ENCODE results near the gene ZNF570. TPM values are rescaled to one million over a fixed set of nuclear protein-coding genes. Genes with fewer than 3 reads are reported as not detected.

ZNF570 gene
- total RNA-seq, result 1 to 10 TPM; 4.2 to 4.8 TPM

DNA sequence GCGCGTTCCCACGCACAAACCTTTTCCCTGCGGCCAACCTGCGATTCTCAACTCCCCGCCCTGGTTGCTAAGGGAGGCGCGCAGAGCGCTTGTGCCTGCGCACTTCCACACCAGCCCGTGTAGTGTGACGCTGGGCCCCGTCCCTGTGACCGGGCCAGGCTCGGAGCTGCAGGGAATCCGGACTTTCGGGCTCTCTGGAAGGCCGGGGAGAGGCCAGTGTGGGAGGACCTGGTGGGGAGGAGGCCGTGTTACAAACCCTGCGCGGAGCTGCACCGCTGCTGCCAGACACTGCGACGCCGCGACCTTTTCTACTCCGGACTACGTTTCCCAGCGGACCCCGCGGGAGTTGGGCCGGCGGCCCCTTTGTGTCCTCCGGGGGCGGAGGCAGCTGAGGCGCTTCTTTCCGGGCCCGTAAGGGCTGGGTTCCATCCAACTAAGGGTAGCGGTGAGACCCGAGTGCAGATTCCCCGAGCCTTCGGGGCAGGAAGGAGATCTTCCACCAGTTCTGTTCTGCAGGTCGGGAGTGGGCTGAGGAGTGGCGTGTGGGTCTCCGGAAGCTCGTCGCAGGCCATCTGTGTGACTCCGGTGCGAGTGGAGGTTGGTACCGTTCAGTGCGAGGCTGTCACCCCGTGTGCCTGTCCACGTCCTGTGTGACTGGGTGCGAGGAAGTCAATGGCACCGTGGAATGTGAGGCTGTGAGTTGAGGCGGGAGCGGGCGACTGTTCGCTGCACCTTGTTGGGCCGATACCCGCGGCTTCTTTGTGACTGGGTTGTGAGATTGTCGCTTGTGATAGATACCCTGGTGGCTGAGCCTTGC, at the start of gene ZNF570:
Gene ZNF570 (plus strand): TSS at position 396 of the 817 bp plus-strand sequence. CDS start 999 bp downstream, outside the sequence.
- Mint-ChIP-seq H3K4me1 (peaks cover 18% of the 10 kb centered on the region), H3K9me3 (peaks cover 22% of the 10 kb centered on the region), H3K36me3 (peaks cover 40% of the 10 kb centered on the region), H3K4me3 (peak within 1 kb of the TSS; percentile 98), H3K27me3 (no peaks in the 10 kb centered on the region), H3K27ac (peak within 1 kb of the TSS; percentile 96)
- peak; percentile 91 for DNase-seq

DNA sequence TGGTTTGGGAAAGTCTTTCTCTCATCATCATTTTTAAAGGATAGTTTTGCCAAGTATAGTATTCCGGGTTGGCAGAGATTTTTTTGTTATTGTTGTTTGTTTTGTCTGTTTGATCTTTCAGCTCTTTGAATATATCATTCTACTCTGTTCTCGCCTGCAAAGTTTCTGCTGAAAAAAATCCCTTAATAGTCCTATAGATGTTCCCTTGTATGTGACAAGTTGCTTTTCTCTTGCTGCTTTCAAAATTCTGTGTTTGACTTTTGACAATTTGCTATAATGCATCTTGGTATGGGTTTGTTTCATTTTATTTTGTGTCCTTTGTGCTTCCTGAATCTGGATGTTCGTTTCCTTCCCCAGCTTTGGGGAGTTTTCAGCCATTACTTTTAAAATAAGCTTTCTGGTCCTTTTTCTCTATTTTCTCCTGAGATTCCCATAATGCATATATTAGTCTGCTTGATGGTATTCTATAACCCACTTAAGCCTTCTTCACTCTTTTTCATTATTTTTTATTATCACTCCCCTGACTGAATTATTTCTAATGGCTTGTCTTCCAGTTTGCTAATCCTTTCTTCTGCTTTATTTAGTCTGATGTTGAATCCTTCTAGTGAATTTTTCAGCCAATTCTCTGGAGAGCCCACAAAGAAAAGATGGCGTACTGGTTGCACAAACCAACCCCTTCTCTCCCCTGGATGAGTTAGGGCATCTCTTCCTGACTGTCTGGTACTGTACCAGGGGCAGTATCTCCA, 16.5 kb upstream of the ZNF570 start:
- peaks cover 72% of the 10 kb centered on the region for H3K36me3 Mint-ChIP-seq
- peaks cover 67% of the 10 kb centered on the region for H3K9me3 Mint-ChIP-seq
- no peaks in the 10 kb centered on the region for H3K27me3 Mint-ChIP-seq
- H3K27ac Mint-ChIP-seq, result no peak overlapping the region
- no peak for DNase-seq
- no peak overlapping the region for H3K4me3 Mint-ChIP-seq
- H3K4me1 Mint-ChIP-seq, result no peaks in the 10 kb centered on the region

DNA sequence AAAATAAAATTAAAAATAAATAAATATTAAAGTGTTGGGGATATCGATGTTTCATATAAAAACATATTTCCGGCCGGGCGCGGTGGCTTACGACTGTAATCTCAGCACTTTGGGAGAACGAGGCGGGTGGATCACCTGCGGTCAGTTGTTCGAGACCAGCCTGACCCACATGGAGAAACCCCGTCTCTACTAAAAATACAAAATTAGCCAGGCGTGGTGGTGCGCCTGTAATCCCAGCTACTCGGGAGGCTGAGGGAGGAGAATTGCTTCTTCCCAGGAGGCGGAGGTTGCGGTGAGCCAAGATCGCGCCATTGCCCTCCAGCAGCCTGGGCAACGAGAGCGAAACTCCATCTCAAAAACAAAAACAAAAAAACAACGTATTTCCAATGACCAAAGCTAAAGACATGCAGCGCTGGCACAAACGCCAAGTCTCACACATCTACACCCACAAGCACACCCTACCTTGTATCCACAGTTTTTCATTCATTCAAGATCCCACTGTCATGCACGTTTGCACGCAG, 2.8 kb upstream of the ZNF570 start:
- Mint-ChIP-seq H3K27me3 (no peaks in the 10 kb centered on the region), H3K9me3 (peaks cover 22% of the 10 kb centered on the region), H3K36me3 (peaks cover 43% of the 10 kb centered on the region), H3K27ac (peak overlapping the region; percentile 96), H3K4me1 (peaks cover 18% of the 10 kb centered on the region), H3K4me3 (peak overlapping the region; percentile 98)
- no peak for DNase-seq

DNA sequence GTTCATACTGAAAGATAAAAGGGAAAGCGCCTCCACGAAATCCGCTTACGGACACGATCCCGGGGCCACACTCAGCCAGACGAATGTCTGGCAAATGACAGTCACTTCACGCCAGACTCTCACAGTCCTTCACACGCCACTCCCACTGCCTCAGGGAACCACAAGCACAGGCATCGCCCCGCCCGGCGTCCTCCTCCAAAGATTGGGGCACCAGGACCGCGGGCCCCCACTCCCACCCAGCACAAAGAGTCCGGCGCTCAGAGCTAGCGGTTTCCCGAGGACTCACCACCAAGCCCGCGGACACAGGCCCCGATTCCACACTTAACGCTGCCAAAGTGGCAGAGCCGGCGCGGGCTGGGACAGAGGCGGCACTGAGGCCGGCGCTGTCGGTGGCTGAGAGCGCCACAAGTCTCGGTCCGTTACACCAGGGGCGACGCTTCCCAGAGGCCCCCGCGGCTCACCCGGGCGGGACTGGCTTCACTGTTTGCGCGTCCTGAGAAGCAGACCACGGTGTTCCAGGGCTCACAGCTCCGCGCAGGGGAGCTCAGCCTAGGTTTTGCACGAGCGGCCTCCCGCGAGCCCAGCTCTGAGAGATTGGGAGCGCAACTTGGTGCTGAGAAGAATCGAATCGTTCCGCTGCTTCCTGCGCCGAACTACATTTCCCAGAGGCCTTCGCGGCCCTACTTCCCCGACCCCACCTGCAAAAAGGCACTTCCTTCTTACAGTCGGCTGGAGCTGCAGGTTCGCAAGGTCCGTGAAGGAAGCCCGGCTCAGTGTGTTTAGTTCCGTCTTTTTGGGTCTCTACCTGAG, 2.2 kb upstream of the ZNF570 start, which contains the start of gene ZNF569:
Gene ZNF569 (minus strand): TSS at position 647 of the 810 bp plus-strand sequence. CDS start 22,523 bp downstream, outside the sequence.
- H3K4me3 Mint-ChIP-seq, result peak within 1 kb of the TSS; percentile 98
- DNase-seq, result peak; percentile 85
- H3K9me3 Mint-ChIP-seq, result peaks cover 22% of the 10 kb centered on the region
- H3K4me1 Mint-ChIP-seq, result peaks cover 18% of the 10 kb centered on the region
- H3K27ac Mint-ChIP-seq, result peak within 1 kb of the TSS; percentile 96
- H3K27me3 Mint-ChIP-seq, result no peaks in the 10 kb centered on the region
- H3K36me3 Mint-ChIP-seq, result peaks cover 43% of the 10 kb centered on the region

DNA sequence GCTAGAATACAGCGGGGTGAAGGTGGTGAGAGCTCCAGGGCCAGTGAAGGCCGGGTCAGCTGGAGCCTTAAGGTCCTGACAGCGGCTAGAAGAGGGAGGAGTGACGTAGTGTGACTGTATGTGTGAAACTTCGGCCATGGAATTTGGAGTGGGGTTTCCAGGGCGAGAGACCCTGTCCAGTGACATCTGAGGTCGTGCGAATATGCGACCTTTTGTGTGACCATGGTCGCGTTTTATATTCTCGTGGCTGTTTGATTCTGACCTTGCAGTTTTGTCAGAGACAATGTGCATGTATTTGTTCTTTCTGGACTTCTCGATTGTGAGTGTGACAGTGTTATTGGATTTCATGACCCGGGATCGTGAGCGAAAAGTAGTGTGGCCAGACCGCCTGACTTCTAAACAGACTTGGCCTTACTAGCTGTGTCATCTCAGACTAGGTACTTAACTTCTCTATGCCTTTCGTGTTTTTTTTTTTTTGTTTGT, 1.5 kb upstream of the ZNF570 start:
- Mint-ChIP-seq H3K27ac (peak overlapping the region; percentile 96), H3K27me3 (no peaks in the 10 kb centered on the region), H3K4me1 (peaks cover 18% of the 10 kb centered on the region), H3K9me3 (peaks cover 22% of the 10 kb centered on the region), H3K36me3 (peaks cover 43% of the 10 kb centered on the region), H3K4me3 (peak overlapping the region; percentile 98)
- DNase-seq, result no peak

GRCh38 chr19:37470216-37470615, 1.1 kb downstream of the ZNF570 start:
- Mint-ChIP-seq H3K4me3 (peak overlapping the region; percentile 98), H3K27ac (peak overlapping the region; percentile 95), H3K36me3 (peaks cover 39% of the 10 kb centered on the region), H3K27me3 (no peaks in the 10 kb centered on the region), H3K9me3 (peaks cover 15% of the 10 kb centered on the region), H3K4me1 (peaks cover 18% of the 10 kb centered on the region)
- DNase-seq, result no peak

DNA sequence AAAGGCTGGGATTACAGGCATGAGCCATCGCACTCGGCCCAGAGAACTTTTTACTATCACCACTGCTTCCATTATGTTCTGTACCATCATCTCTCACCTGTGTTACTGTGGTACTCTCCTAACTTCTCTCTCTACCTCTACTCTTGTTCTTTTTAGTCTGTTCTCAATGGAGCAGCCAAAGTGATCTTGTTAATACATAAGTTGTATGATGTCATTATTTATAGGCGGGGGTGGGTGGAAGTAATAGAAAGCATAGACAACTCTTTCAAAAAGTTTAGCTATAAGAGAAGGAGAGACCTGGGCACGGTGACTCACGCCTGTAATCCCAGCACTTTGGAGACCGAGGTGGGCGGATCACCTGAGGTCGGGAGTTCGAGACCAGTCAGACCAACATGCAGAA, 3.0 kb downstream of the ZNF570 start:
- Mint-ChIP-seq H3K9me3 (peaks cover 25% of the 10 kb centered on the region), H3K27ac (no peak overlapping the region), H3K4me1 (peaks cover 11% of the 10 kb centered on the region), H3K4me3 (no peak overlapping the region), H3K27me3 (no peaks in the 10 kb centered on the region), H3K36me3 (peaks cover 47% of the 10 kb centered on the region)
- no peak for DNase-seq

DNA sequence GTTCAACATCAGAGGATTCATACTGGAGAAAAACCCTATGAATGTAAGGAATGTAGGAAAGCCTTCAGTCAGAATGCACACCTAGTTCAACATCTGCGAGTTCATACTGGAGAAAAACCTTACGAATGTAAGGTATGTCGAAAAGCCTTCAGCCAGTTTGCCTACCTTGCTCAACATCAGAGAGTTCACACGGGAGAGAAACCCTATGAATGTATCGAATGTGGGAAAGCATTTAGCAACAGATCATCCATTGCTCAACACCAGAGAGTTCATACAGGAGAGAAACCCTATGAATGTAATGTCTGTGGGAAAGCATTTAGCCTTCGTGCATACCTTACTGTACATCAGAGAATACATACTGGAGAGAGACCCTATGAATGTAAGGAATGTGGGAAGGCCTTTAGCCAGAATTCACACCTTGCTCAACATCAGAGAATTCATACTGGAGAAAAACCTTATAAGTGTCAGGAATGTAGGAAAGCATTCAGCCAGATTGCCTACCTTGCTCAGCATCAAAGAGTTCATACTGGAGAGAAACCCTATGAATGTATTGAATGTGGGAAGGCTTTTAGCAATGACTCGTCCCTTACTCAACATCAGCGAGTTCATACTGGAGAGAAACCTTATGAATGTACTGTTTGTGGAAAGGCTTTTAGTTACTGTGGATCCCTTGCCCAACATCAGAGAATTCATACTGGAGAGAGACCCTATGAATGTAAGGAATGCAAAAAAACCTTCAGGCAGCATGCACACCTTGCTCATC, 15.4 kb downstream of the ZNF570 start:
- no peaks in the 10 kb centered on the region for H3K27me3 Mint-ChIP-seq
- H3K36me3 Mint-ChIP-seq, result peaks cover 66% of the 10 kb centered on the region
- H3K27ac Mint-ChIP-seq, result no peak overlapping the region
- no peaks in the 10 kb centered on the region for H3K4me1 Mint-ChIP-seq
- DNase-seq, result no peak
- H3K9me3 Mint-ChIP-seq, result peaks cover 57% of the 10 kb centered on the region
- no peak overlapping the region for H3K4me3 Mint-ChIP-seq

DNA sequence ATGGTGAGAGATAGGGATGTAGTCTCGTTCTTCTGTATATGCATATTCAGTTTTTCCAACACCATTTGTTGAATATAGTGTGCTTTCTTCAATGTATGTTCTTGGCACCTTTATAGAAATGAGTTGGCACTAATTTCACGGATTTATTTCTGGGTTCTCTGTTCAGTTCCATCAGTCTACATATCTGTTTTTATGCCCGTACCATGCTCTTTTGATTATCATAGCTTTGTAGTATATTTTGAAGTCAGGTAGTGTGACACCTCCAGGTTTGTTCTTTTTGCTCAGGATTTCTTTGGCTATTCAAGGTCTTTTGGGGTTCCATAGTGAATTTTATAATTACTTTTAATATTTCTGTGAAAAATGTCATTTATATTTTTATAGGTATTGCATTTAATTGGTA, 23.1 kb downstream of the ZNF570 start:
- H3K4me3 Mint-ChIP-seq, result no peak overlapping the region
- peaks cover 45% of the 10 kb centered on the region for H3K9me3 Mint-ChIP-seq
- no peak for DNase-seq
- no peak overlapping the region for H3K27ac Mint-ChIP-seq
- peaks cover 15% of the 10 kb centered on the region for H3K36me3 Mint-ChIP-seq
- no peaks in the 10 kb centered on the region for H3K27me3 Mint-ChIP-seq
- H3K4me1 Mint-ChIP-seq, result no peaks in the 10 kb centered on the region

- Mint-ChIP-seq H3K9me3 (peaks cover 31% of the 10 kb centered on the region), H3K36me3 (peaks cover 52% of the 10 kb centered on the region), H3K4me3 (no peak overlapping the region), H3K27ac (no peak overlapping the region), H3K27me3 (no peaks in the 10 kb centered on the region), H3K4me1 (no peaks in the 10 kb centered on the region)
- DNase-seq, result no peak
These were observed 36.8 kb downstream of the ZNF570 start for GRCh38 chr19:37505958-37506386.

DNA sequence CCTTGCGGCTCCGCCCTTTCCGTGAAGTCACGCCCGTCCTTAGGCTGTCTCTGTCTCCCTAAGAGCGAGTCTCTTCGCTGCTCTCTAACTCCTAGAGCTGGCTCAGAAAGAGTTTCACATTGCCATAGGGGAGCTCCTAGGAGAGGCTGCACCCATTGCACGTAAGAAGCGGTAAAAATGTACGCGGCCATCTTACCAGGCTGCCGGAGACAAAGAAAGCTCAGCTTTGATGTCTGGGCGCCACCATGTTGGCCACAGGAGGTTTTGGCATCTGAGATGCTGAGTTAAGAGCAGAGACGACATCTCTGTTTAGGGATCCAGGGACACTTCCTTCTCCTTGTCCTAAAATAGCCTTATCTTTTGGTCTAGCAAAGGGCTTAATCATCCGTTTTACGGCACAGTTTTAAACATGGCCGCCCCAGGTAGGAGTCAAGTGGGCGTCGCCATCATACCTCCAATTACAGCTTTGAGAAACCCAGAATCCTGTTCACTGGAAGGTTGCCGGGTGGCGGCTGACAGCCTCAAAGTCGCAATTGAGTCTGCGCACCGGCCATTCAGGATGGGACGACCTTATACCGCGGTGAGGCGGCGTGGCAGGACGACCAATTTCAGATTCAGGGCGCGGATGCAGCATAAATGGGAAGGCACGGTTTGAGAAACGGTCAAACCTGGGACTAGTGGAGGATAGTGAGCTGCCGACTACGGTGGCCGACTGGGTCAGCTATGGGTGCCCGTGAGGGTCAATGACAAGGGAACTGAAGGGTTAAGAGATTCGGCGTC, 37.4 kb downstream of the ZNF570 start, which contains the start of gene ZNF793:
Gene ZNF793 (plus strand): TSS at position 553 of the 780 bp plus-strand sequence. CDS start 16,501 bp downstream, outside the sequence.
- Mint-ChIP-seq H3K9me3 (peaks cover 31% of the 10 kb centered on the region), H3K36me3 (peaks cover 58% of the 10 kb centered on the region)

DNA sequence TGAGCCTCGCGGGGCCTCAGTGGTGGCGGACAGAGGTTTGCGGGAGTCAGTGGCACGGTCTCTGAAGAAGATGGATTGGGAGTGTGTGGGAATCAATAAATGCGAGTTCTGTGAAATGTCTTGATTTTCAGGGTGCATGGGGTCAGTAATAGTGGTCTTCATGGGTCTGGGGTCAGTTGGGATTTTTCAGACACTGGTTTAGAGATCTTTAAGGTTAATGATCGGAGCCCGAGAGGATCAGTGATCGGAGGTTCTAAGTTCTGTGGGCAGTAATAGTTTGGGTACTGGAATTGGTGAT, 38.0 kb downstream of the ZNF570 start:
- Mint-ChIP-seq H3K9me3 (peaks cover 29% of the 10 kb centered on the region), H3K36me3 (peaks cover 58% of the 10 kb centered on the region), H3K27me3 (no peaks in the 10 kb centered on the region), H3K27ac (no peak overlapping the region), H3K4me1 (no peaks in the 10 kb centered on the region), H3K4me3 (no peak overlapping the region)
- DNase-seq, result no peak

More for the DNA sequence above, 37.4 kb downstream of the ZNF570 start, which contains the start of gene ZNF793:
- Mint-ChIP-seq H3K4me1 (no peaks in the 10 kb centered on the region), H3K27ac (no peak within 1 kb of the TSS), H3K4me3 (no peak within 1 kb of the TSS), H3K27me3 (no peaks in the 10 kb centered on the region)
- DNase-seq, result peak; percentile 79

DNA sequence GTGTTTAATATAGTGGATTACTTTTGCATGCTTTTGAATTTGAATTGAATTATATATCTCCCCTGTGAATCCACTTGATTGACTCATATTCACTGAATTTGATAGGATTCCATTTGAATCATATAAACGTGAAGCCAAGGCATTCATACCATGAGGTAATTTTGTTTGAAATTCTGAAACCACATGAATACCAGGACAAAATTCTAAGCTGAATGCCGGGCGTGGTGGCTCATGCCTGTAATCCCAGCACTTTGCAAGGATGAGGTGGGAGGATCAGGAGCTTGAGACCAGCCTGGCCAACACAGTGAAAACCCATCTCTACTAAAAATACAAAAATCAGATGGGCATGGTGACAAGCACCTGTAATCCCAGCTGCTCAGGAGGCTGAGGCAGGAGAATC, 42.0 kb downstream of the ZNF570 start:
- DNase-seq, result no peak
- H3K4me3 Mint-ChIP-seq, result no peak overlapping the region

More for the DNA sequence above, 42.0 kb downstream of the ZNF570 start:
- H3K9me3 Mint-ChIP-seq, result peaks cover 40% of the 10 kb centered on the region
- H3K4me1 Mint-ChIP-seq, result no peaks in the 10 kb centered on the region
- peaks cover 70% of the 10 kb centered on the region for H3K36me3 Mint-ChIP-seq
- H3K27me3 Mint-ChIP-seq, result no peaks in the 10 kb centered on the region
- no peak overlapping the region for H3K27ac Mint-ChIP-seq

Measured in activated naive CD8-positive, alpha-beta T cell treated with anti-CD3 and anti-CD28 coated beads for 36 hours (primary cell).